8988T (cell line): ENCODE measurements around the gene PRR15.

Experiments
- DNase-seq: peaks from one replicate; pipeline ENCODE4 v3.0.0; 2011

Gene PRR15

GRCh38 chr7:29611941-29612544, 48.4 kb downstream of the PRR15 start:
- DNase-seq: no peak

- no peak for DNase-seq
Observed at GRCh38 chr7:29612596-29612995, 49.0 kb downstream of the PRR15 start.

- no peak for DNase-seq
Observed at GRCh38 chr7:29613100-29613499, 49.5 kb downstream of the PRR15 start.

GRCh38 chr7:29614229-29614628, 50.6 kb downstream of the PRR15 start:
- DNase-seq: no peak
